Colonic mucosa (tissue), 4 donors: ENCODE measurements around the gene CHMP2B. TPM values are rescaled to one million over a fixed set of nuclear protein-coding genes. Genes with fewer than 3 reads are reported as not detected.
A peak's percentile ranks its signal among the peaks of the same experiment; 100 is the strongest.
"Not testable (repeated sequence)": the region's sequence is repeated elsewhere in the genome, so short reads cannot be mapped to it uniquely, and the experiment has no call there.

Experiments used
- DNase-seq: peaks from one replicate; pipeline ENCODE4 v3.0.0-alpha.2; 2020
- H3K27ac ChIP-seq: fragments of 200-600 bp; one replicate; pipeline ENCODE4 v1.8.0; 2021
- H3K27me3 ChIP-seq: fragments of 200-600 bp; one replicate; pipeline ENCODE4 v1.8.0; 2021
- H3K36me3 ChIP-seq: fragments of 200-600 bp; one replicate; pipeline ENCODE4 v1.8.0; 2021
- H3K4me1 ChIP-seq: fragments of 200-600 bp; one replicate; pipeline ENCODE4 v1.8.0; 2021; ENCODE audit warnings: mild to moderate bottlenecking
- H3K4me3 ChIP-seq: fragments of 200-600 bp; one replicate; pipeline ENCODE4 v1.8.0; 2021
- H3K9ac ChIP-seq, 2 donors: one replicate each; pipeline ENCODE4 v1.7.0; 2013; ENCODE audit warnings: control low read depth in 2 of 2, low read depth in 2 of 2, low read length in 2 of 2
- H3K9me3 ChIP-seq: fragments of 200-600 bp; one replicate; pipeline ENCODE4 v1.8.0; 2021
- CTCF ChIP-seq: fragments of 200-600 bp; IDR thresholded peaks from one replicate; pipeline ENCODE4 v1.8.0; 2022; ENCODE audit warnings: antibody characterized with exemption, mild to moderate bottlenecking
- intact Hi-C: fragments of 100-400 bp; cut with DNase I; formaldehyde crosslinking; loops from one replicate; pipeline ENCODE4 v1.14.1; 2022
- microRNA-seq: library from miRNA; unstranded; fragments of <30 nt; microRNA quantifications from one replicate; pipeline ENCODE4, GENCODE V29; 2019
- total RNA-seq, 2 donors: library from RNA; stranded (reverse); fragmentation: NEBNext Ultra II Directional in 1 of 2; extraction: Animal tissue kit (Norgen Biotek cat#: 25700) in 1 of 2; gene quantifications; one replicate each; pipeline ENCODE4 v1.2.1, GENCODE V29; 2021
- donor health status: healthy.
- donor health status: DM: no; HTN: no; CAD: no.
- donor health status: DM: no; HTN: no; CAD: no.

CHMP2B gene
- total RNA-seq, 2 donors from 2014 or later: 80.2 to 103 TPM

GRCh38 chr3:87276484-87276883 is 49.4 kb downstream of the CHMP2B start, which contains the start of gene POU1F1:
TSS of gene POU1F1 (minus strand) at chr3:87276584. CDS start at chr3:87276462, 122 bp downstream.
- H3K27me3 ChIP-seq: no peaks in the 10 kb centered on the region
- no peak within 1 kb of the TSS for H3K27ac ChIP-seq
- no peaks in the 10 kb centered on the region for H3K9me3 ChIP-seq
- intact Hi-C loops: no loop called here
- no peak within 1 kb of the TSS for H3K9ac ChIP-seq
- TF ChIP-seq CTCF: no peak
- DNase-seq: no peak
- no peak within 1 kb of the TSS for H3K4me3 ChIP-seq
- no peaks in the 10 kb centered on the region for H3K36me3 ChIP-seq
- no peaks in the 10 kb centered on the region for H3K4me1 ChIP-seq

- Histone ChIP-seq H3K27me3 (no peaks in the 10 kb centered on the region), H3K36me3 (no peaks in the 10 kb centered on the region), H3K27ac (no peak overlapping the region), H3K4me1 (no peaks in the 10 kb centered on the region), H3K4me3 (no peak overlapping the region), H3K9ac (no peak overlapping the region), H3K9me3 (no peaks in the 10 kb centered on the region)
- no peak for TF ChIP-seq CTCF
- no peak for DNase-seq
- intact Hi-C loops: no loop called here
Observed at GRCh38 chr3:87287011-87287410, 59.9 kb downstream of the CHMP2B start.

DNA sequence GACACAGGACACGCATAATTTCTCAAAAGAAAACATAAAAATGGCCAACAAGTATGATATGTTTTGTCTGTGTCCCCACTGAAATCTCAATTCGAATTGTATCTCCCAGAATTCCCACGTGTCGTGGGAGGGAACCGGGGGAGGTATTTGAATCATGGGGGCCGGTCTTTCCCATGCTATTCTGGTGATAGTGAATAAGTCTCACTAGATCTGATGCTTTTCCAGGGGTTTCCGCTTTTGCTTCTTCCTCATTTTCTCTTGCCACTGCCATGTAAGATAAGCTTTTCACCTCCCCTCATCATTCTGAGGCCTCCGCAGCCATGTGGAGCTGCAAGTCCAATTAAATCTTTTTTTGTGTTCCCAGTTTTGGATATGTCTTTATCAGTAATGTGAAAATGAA is 61.3 kb downstream of the CHMP2B start:
- Histone ChIP-seq H3K4me1 (no peaks in the 10 kb centered on the region), H3K27ac (no peak overlapping the region), H3K9me3 (no peaks in the 10 kb centered on the region), H3K4me3 (no peak overlapping the region), H3K27me3 (no peaks in the 10 kb centered on the region), H3K36me3 (no peaks in the 10 kb centered on the region), H3K9ac (no peak overlapping the region)
- DNase-seq: no peak
- intact Hi-C loops: no loop called here
- TF ChIP-seq CTCF: no peak

- no peak overlapping the region for H3K4me3 ChIP-seq
- H3K27ac ChIP-seq: no peak overlapping the region
- H3K27me3 ChIP-seq: no peaks in the 10 kb centered on the region
- H3K36me3 ChIP-seq: no peaks in the 10 kb centered on the region
- intact Hi-C loops: loop anchor here (5.0 kb wide), 1 partner anchor 204 kb away; no protein-coding TSS in a partner anchor
- no peak overlapping the region for H3K9ac ChIP-seq
- H3K4me1 ChIP-seq: no peaks in the 10 kb centered on the region
- DNase-seq: no peak
- no peaks in the 10 kb centered on the region for H3K9me3 ChIP-seq
- peak; percentile 63 for TF ChIP-seq CTCF
Observed at GRCh38 chr3:87298111-87298718, 71.1 kb downstream of the CHMP2B start.

GRCh38 chr3:87305031-87305430 is 77.9 kb downstream of the CHMP2B start:
- H3K27me3 ChIP-seq, H3K27ac ChIP-seq, intact Hi-C loops, DNase-seq, H3K9me3 ChIP-seq, H3K9ac ChIP-seq, H3K4me3 ChIP-seq, H3K36me3 ChIP-seq, H3K4me1 ChIP-seq: not testable (repeated sequence)

Small RNA genes within 50 kb of the gene (microRNA-seq; reads per million reads assigned to microRNA genes)
- not detected for gene MIR4795

Other genes with a start within 250 kb of the CHMP2B start
- 1 to 10 TPM; 1.3 to 8.0 TPM for gene VGLL3, start 236.2 kb upstream of the CHMP2B start, total RNA-seq
- gene POU1F1, start 49.3 kb downstream of the CHMP2B start, total RNA-seq: not detected